Right lobe of liver (tissue), 6 donors: ENCODE results near the gene GIPR. TPM values are rescaled to one million over a fixed set of nuclear protein-coding genes. Genes with fewer than 3 reads are reported as not detected.

Experiments used
- ATAC-seq, 4 donors: fragments of 200-7000 bp; cut with Tn5 transposase; one replicate each; pipeline ENCODE4 v1.9.1; 2020; ENCODE audit warnings: mild to moderate bottlenecking in 4 of 4, moderate library complexity in 4 of 4
- DNase-seq, 3 donors: peaks; one replicate each; pipeline ENCODE4 v3.0.0-alpha.2; 2020
- H3K27ac ChIP-seq, 3 donors: fragments of 200-600 bp; one replicate each; pipeline ENCODE4 v1.8.0; 2022
- H3K27me3 ChIP-seq, 2 donors: fragments of 200-600 bp; one replicate each; pipeline ENCODE4 v1.8.0; 2022
- H3K36me3 ChIP-seq, 4 donors: fragments of 200-600 bp; sonication (generic) in 1 of 4; one replicate each; pipeline versions ENCODE4 v1.5.1 to v1.8.0; 2017 to 2022; ENCODE audit warnings: control low read depth in 1 of 4
- H3K4me1 ChIP-seq, 4 donors: fragments of 200-600 bp; sonication (generic) in 1 of 4; one replicate each; pipeline versions ENCODE4 v1.5.1 to v1.8.0; 2017 to 2022; ENCODE audit warnings: control low read depth in 1 of 4
- H3K4me3 ChIP-seq, 3 donors: fragments of 200-600 bp; one replicate each; pipeline ENCODE4 v1.8.0; 2022
- H3K9me3 ChIP-seq, 4 donors: fragments of 200-600 bp; sonication (generic) in 1 of 4; one replicate each; pipeline versions ENCODE4 v1.5.1 to v1.8.0; 2017 to 2022; ENCODE audit warnings: control low read depth in 1 of 4
- POLR2A ChIP-seq: fragments of 450-650 bp; IDR thresholded peaks from one replicate; pipeline ENCODE4 v1.6.1; 2017; ENCODE audit warnings: antibody characterized with exemption, mild to moderate bottlenecking
- WGBS: methylation state at CpG from one replicate; pipeline ENCODE4 v1.1.6; 2018; ENCODE audit warnings: low coverage, low lambda C conversion rate; ENCODE audit not compliant: insufficient coverage; ENCODE audit errors: missing lambda C conversion rate; 5-methylcytosine and 5-hydroxymethylcytosine counted together
- intact Hi-C, 2 donors: fragments of 100-400 bp; cut with DNase I; formaldehyde crosslinking; loops; one replicate each; pipeline versions ENCODE4 v1.11.2 to v1.14.1; 2022
- total RNA-seq, 6 experiments: library from RNA; depleted of rRNA in 2 of 6; stranded (reverse); fragments of >200 nt in 2 of 6; fragmentation: NEBNext Ultra II Directional in 3 of 6; extraction: Animal tissue kit (Norgen Biotek cat#: 25700) in 3 of 6; gene quantifications; one replicate each; pipeline versions ENCODE4 v1.1.0 to v1.2.4, GENCODE V29; 2016 to 2023
- TF ChIP-seq, protein P1 (sequence below), 4 donors: fragments of 200-600 bp in 3 of 4; fragments of 450-650 bp in 1 of 4; IDR thresholded peaks; one replicate each; pipeline versions ENCODE4 v1.5.1 to v1.8.0; 2016 to 2022; ENCODE audit warnings: antibody characterized with exemption in 4 of 4, mild to moderate bottlenecking in 2 of 4
- donor health status: DM: no; HTN: yes; CAD: no.
- donor health status: DM: no; HTN: no; CAD: no.
- donor health status: DM: no; HTN: no; CAD: no.
- donor health status: DM: no; HTN: yes; CAD: no.
- donor health status: DM: no; HTN: yes; CAD: no.

Gene GIPR
- total RNA-seq, 6 experiments from 2014 or later = 0.07 to 0.23 (median 0.18) TPM; not detected in 2

GRCh38 chr19:45636902-45637301 lies 31.1 kb upstream of the GIPR start:
- H3K4me1 ChIP-seq = peaks cover 0 to 16% (median 8%) of the 10 kb centered on the region in 4 donors
- H3K27me3 ChIP-seq = no peaks in the 10 kb centered on the region
- intact Hi-C loops = loop anchor here in 1 of 2 donors (10.0 kb wide), 1 partner anchor 112 kb away; no protein-coding TSS in a partner anchor
- no peaks in the 10 kb centered on the region for H3K9me3 ChIP-seq
- ATAC-seq (no peak), DNase-seq (no peak)
- no peak overlapping the region for H3K4me3 ChIP-seq
- H3K36me3 ChIP-seq = no peaks in the 10 kb centered on the region
- WGBS = no CpG with 5 or more reads among the region's 2 CpGs
- TF ChIP-seq, protein P1, sequence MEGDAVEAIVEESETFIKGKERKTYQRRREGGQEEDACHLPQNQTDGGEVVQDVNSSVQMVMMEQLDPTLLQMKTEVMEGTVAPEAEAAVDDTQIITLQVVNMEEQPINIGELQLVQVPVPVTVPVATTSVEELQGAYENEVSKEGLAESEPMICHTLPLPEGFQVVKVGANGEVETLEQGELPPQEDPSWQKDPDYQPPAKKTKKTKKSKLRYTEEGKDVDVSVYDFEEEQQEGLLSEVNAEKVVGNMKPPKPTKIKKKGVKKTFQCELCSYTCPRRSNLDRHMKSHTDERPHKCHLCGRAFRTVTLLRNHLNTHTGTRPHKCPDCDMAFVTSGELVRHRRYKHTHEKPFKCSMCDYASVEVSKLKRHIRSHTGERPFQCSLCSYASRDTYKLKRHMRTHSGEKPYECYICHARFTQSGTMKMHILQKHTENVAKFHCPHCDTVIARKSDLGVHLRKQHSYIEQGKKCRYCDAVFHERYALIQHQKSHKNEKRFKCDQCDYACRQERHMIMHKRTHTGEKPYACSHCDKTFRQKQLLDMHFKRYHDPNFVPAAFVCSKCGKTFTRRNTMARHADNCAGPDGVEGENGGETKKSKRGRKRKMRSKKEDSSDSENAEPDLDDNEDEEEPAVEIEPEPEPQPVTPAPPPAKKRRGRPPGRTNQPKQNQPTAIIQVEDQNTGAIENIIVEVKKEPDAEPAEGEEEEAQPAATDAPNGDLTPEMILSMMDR (IDR thresholded peaks at IDR 0.05) = no peak
- TF ChIP-seq POLR2A = no peak
- H3K27ac ChIP-seq = no peak overlapping the region

GRCh38 chr19:45637890-45638667 lies 29.9 kb upstream of the GIPR start:
- no peaks in the 10 kb centered on the region for H3K9me3 ChIP-seq
- intact Hi-C loops = loop anchor here in 1 of 2 donors (10.0 kb wide), 1 partner anchor 113 kb away; no protein-coding TSS in a partner anchor
- H3K27ac ChIP-seq = no peak overlapping the region
- DNase-seq = no peak
- H3K4me1 ChIP-seq = peaks cover 0 to 26% (median 13%) of the 10 kb centered on the region in 4 donors
- WGBS = 81% methylated on average over 12 of the region's 19 CpGs
- no peak for ATAC-seq
- H3K36me3 ChIP-seq = no peaks in the 10 kb centered on the region
- peak overlapping the region in 2 of 3 donors; percentile 61 to 62 for H3K4me3 ChIP-seq
- H3K27me3 ChIP-seq = no peaks in the 10 kb centered on the region
- TF ChIP-seq POLR2A = no peak
- TF ChIP-seq, protein P1 (IDR thresholded peaks at IDR 0.05) = no peak

- TF ChIP-seq, protein P1 (IDR thresholded peaks at IDR 0.05) = peak in 2 of 4 donors; percentile 7 to 11
- no peak for TF ChIP-seq POLR2A
- WGBS = 6% methylated on average over 27 of the region's 52 CpGs
- Histone ChIP-seq H3K27ac (peak within 1 kb of the TSS in 1 of 3 donors; percentile 18), H3K4me3 (peak within 1 kb of the TSS; percentile 59 to 62 (median 61)), H3K9me3 (no peaks in the 10 kb centered on the region), H3K36me3 (no peaks in the 10 kb centered on the region), H3K4me1 (peaks cover 0 to 27% (median 15%) of the 10 kb centered on the region in 4 donors), H3K27me3 (no peaks in the 10 kb centered on the region)
- ATAC-seq (peak; percentile 37 to 64 (median 52)), DNase-seq (peak; percentile 62 to 68 (median 63))
- intact Hi-C loops = loop anchor here in 1 of 2 donors (10.0 kb wide), 1 partner anchor 114 kb away; no protein-coding TSS in a partner anchor
Observed at GRCh38 chr19:45638930-45639729, 28.9 kb upstream of the GIPR start, which contains the start of gene EML2. Gene EML2 (minus strand): TSS chr19:45639397. CDS start chr19:45639376, 21 bp downstream.

- Histone ChIP-seq H3K36me3 (no peaks in the 10 kb centered on the region), H3K4me3 (no peak overlapping the region), H3K27ac (no peak overlapping the region), H3K27me3 (no peaks in the 10 kb centered on the region), H3K4me1 (peaks cover 0 to 27% (median 15%) of the 10 kb centered on the region in 4 donors), H3K9me3 (no peaks in the 10 kb centered on the region)
- ATAC-seq (no peak), DNase-seq (no peak)
- TF ChIP-seq, protein P1 (IDR thresholded peaks at IDR 0.05) = no peak
- TF ChIP-seq POLR2A = no peak
- WGBS = 46% methylated on average over 17 of the region's 17 CpGs
- intact Hi-C loops = loop anchor here (5.0 to 10.0 kb wide), 3 partner anchors 34 to 116 kb away; partner anchors contain the start of gene GPR4 (in 1 of the 2)
Observed at GRCh38 chr19:45640849-45641273, 27.2 kb upstream of the GIPR start.
